ENCODE data around the gene MYH14. TPM values are rescaled to one million over a fixed set of nuclear protein-coding genes. Genes with fewer than 3 reads are reported as not detected.

Gene MYH14
- total and polyA plus RNA-seq, 9 of the 15 experiments (the other 6 are each of a cell fraction or from before 2014, with no cell fraction given), result 0.04 to 0.86 (median 0.19) TPM; not detected in 2

DNA sequence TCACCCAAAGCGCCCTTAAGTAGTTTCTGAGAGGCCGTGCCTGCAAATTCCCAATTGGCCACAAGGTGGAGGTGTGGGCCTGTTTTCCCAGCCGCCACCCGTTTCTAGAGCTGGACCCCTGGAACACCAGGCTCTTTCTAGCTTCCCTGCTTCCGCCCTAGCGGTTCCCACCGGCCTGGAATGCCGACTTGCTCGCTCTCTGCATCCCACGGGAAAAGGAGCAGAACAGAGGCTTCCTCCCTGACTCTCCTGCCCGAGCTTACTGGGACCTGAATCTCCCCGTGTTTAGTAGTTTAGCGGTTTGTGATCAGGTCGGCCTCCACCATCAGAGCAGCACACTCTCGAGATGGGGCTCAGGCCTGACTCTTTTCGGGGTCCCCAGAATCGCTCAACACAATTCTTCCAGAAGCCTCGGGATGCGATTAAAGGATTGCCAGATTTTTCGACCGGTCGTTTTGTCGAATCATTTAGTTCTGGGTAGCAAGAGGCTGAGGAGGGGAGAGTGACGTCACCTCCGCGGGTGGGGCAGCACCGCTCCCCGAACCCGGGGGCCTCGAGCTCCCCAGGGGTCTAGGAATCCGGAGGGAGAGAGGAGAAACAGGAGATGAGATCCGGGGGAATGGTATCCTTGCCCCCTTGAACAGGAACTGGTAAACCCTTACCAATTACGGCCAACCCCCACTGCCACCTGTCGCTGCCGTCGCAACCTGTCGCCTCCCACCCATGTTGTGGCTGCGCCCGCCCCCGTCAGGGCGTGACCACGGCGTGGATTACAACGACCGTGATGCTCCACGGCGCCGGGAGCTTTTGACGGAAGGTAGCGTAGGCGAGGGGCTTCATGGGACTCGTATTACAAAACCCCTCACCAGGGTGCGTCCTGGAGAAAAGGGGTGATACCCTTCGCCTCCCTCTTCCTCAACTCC lies 154.0 kb downstream of the MYH14 start (continued):
- TF ChIP-seq ZBTB12 (CRISPR knock-in tag; IDR thresholded peaks at IDR 0.05), result peak; percentile 62; the same call in 1 of the 2 replicates
- TF ChIP-seq DPF2 (IDR thresholded peaks at IDR 0.05), result no peak; the same call in 1 of the 2 replicates
- no peak for TF ChIP-seq ZNF644 (tag; IDR thresholded peaks at IDR 0.05; ENCODE audit: low read depth)
- no peak; the same call in 1 of the 2 replicates for TF ChIP-seq KLF13 (tag; IDR thresholded peaks at IDR 0.05; ENCODE audit: borderline replicate concordance, low read depth)
- no peak for TF ChIP-seq NFIC (IDR thresholded peaks at IDR 0.05)
- TF ChIP-seq BRD4 (IDR thresholded peaks at IDR 0.05), result no peak; the same call in 1 of the 2 replicates
- no peak for TF ChIP-seq SMAD3 (CRISPR knock-in tag; conservative IDR thresholded peaks at IDR 0.05)
- no peak for TF ChIP-seq MYBL2 (IDR thresholded peaks at IDR 0.05; ENCODE audit: low read depth)
- TF ChIP-seq MYBL2 (CRISPR knock-in tag; IDR thresholded peaks at IDR 0.05; ENCODE audit: borderline replicate concordance), result no peak; the same call in 1 of the 2 replicates
- 0 out of 2 replicates have a peak, but pooled peaks have one; percentile 50 for TF ChIP-seq ELF4 (CRISPR knock-in tag; IDR thresholded peaks at IDR 0.05)
- no peak for TF ChIP-seq PTTG1 (tag; IDR thresholded peaks at IDR 0.05; ENCODE audit: low read depth)
- TF ChIP-seq, protein P1, sequence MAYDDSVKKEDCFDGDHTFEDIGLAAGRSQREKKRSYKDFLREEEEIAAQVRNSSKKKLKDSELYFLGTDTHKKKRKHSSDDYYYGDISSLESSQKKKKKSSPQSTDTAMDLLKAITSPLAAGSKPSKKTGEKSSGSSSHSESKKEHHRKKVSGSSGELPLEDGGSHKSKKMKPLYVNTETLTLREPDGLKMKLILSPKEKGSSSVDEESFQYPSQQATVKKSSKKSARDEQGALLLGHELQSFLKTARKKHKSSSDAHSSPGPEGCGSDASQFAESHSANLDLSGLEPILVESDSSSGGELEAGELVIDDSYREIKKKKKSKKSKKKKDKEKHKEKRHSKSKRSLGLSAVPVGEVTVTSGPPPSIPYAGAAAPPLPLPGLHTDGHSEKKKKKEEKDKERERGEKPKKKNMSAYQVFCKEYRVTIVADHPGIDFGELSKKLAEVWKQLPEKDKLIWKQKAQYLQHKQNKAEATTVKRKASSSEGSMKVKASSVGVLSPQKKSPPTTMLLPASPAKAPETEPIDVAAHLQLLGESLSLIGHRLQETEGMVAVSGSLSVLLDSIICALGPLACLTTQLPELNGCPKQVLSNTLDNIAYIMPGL (CRISPR knock-in tag; IDR thresholded peaks at IDR 0.05), result peak; percentile 42; the same call in 1 of the 2 replicates
- no peak for TF ChIP-seq ZNF133 (CRISPR knock-in tag; IDR thresholded peaks at IDR 0.05)
- peak; percentile 19 for TF ChIP-seq TBP (optimal IDR thresholded peaks at IDR 0.05; ENCODE audit: low read depth, low read length)
- TF ChIP-seq GABPB2 (CRISPR knock-in tag; conservative IDR thresholded peaks at IDR 0.05), result no peak
- no peak for TF ChIP-seq MLX (CRISPR knock-in tag; conservative IDR thresholded peaks at IDR 0.05)
- TF ChIP-seq FOXM1 (IDR thresholded peaks at IDR 0.05; ENCODE audit: low read depth), result 0 out of 2 replicates have a peak, but pooled peaks have one; percentile 9
- TF ChIP-seq FOXM1 (CRISPR knock-in tag; IDR thresholded peaks at IDR 0.05; ENCODE audit: low read depth), result peak; percentile 28; the same call in 1 of the 2 replicates
- TF ChIP-seq, protein P2, sequence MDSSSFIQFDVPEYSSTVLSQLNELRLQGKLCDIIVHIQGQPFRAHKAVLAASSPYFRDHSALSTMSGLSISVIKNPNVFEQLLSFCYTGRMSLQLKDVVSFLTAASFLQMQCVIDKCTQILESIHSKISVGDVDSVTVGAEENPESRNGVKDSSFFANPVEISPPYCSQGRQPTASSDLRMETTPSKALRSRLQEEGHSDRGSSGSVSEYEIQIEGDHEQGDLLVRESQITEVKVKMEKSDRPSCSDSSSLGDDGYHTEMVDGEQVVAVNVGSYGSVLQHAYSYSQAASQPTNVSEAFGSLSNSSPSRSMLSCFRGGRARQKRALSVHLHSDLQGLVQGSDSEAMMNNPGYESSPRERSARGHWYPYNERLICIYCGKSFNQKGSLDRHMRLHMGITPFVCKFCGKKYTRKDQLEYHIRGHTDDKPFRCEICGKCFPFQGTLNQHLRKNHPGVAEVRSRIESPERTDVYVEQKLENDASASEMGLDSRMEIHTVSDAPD (CRISPR knock-in tag; IDR thresholded peaks at IDR 0.05), result no peak
- no peak for TF ChIP-seq EHMT2 (IDR thresholded peaks at IDR 0.05)
- no peak for TF ChIP-seq ZNF134 (CRISPR knock-in tag; conservative IDR thresholded peaks at IDR 0.05)
- TF ChIP-seq MEF2D (tag; conservative IDR thresholded peaks at IDR 0.05; ENCODE audit: low read depth), result no peak
- no peak for TF ChIP-seq PHTF2 (CRISPR knock-in tag; IDR thresholded peaks at IDR 0.05)
- no peak for TF ChIP-seq IRF2 (CRISPR knock-in tag; IDR thresholded peaks at IDR 0.05)

All from K562 (cell line).